ENCODE results near the gene ARAP2.
A peak's percentile ranks its signal among the peaks of the same experiment; 100 is the strongest.

ARAP2 gene, protein sequence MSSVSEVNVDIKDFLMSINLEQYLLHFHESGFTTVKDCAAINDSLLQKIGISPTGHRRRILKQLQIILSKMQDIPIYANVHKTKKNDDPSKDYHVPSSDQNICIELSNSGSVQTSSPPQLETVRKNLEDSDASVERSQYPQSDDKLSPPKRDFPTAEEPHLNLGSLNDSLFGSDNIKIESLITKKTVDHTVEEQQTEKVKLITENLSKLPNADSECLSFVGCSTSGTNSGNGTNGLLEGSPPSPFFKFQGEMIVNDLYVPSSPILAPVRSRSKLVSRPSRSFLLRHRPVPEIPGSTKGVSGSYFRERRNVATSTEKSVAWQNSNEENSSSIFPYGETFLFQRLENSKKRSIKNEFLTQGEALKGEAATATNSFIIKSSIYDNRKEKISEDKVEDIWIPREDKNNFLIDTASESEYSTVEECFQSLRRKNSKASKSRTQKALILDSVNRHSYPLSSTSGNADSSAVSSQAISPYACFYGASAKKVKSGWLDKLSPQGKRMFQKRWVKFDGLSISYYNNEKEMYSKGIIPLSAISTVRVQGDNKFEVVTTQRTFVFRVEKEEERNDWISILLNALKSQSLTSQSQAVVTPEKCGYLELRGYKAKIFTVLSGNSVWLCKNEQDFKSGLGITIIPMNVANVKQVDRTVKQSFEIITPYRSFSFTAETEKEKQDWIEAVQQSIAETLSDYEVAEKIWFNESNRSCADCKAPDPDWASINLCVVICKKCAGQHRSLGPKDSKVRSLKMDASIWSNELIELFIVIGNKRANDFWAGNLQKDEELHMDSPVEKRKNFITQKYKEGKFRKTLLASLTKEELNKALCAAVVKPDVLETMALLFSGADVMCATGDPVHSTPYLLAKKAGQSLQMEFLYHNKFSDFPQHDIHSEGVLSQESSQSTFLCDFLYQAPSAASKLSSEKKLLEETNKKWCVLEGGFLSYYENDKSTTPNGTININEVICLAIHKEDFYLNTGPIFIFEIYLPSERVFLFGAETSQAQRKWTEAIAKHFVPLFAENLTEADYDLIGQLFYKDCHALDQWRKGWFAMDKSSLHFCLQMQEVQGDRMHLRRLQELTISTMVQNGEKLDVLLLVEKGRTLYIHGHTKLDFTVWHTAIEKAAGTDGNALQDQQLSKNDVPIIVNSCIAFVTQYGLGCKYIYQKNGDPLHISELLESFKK (N-terminal part only)

DNA sequence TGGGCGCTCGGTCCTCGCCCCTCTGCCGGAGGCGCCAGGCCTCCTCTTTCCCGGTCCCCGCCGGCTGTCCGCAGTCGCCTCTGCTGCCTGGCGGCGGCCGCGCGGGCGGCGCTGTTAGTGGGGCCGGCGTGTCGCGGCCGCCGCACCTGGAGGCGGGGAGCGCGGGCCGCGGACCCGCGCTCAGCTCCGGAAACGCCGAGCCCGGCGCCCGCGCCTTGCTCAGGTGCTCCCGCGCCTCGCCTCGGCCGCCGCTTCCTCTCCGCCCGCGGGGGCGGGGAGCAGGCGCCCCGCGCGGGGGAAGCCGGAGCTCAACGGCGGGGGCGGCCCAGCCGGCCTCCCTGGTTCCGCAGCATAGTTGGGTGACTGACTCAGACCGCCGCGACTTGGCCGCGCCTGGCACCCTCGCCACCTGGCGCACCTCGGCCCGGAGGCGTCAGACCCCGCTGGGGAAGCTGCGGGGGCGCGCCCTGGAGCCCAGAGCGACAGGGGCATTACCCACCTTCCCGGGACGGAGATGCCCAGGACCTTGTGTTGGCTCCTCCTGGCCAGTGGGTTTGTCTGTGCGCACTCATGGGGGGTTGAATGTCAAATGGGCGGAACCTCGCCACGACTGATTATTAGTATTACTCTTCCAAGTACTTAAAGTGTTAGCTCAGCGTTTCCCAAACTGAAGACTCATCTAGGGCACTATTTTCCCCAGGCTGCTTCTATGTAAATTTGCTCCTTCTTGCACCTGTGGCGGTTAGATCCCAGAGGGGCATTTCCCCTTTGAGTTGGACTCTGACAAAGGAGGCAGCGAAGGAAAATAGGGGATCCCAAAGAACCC, at the start of gene ARAP2:
TSS of gene ARAP2 (minus strand) at position 258 of the 826 bp plus-strand sequence. CDS start 15,028 bp downstream, outside the sequence.
- DNase-seq (ENCODE audit: low spot score), result peak; percentile 83

DNA sequence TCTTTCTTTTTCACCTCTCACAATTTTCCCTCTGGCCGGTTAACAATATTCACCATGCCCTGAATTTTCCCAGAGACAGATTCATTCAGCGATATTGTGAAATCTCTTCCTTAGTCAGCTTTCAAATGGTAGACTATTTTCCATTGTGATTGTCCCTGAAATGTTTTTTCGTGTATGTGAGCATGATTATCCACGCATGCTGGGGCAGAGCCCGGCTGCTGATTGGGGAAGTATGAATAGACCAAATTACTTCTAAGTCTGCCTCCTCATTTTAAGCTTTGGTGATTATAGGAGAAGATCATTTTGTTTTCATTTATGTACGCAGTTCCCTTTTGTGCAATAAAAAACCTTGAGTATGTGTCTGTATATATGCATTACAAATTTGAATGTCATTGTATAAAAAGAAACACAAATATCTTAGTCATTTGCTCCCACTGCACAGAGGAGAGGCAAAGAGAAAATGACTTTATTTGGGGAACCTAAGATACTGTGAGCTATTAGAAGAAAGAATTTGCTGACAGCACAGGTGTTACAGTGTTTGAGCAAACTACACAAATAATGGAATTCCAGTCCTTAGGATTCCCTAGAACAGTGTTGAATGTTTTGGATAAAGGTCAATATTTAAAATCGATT, 48.4 kb upstream of the ARAP2 start:
- DNase-seq (ENCODE audit: low spot score), result no peak

DNA sequence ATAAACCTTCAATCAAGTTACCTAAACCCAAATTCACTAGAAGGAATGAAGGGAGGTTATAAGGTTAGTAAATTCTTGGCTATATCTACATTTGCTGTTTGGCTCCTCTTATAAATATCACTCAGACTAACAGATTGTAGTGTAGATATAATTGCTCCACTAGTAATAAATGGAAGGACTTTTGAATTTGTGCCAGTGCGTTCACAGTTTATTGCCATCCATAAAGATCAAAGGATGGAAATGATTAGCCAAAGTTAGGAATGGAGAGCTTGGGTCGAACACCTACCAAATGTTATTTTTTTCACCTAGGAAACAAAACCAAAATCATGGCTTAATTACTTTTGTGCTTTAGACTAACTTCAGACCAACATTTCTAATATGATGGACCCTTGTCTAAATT, 46.3 kb upstream of the ARAP2 start:
- no peak for DNase-seq (ENCODE audit: low spot score)

DNA sequence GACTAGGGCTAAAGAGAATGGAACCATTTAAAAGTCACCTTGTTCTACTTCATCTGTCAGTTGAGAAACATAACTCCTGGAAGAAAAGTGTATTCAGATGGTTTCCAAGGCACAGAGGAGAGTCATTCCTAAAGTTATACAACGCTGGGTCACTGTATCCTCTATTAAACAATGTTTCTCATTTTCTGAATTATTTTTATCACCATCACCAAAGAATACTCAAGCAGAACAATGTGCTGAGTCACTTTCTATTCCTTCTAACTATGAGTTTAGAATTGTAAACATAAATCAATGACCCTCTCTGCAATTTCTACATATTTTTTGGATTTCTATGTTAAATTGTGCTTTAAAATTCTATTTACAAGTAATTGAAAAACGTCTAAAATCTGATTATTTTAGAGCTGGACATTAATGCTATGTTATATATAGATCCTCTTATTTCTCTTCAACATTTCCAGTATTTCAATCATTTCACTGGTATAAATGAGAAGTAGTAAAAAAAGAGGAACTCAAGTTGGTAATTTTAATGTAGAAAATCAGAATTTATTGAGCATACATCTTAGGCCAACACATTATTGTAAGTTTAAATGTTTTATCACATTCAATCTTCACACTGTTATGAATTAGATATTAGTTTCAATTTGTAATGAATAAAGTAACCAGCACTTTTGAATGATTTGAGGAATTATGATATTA, 44.6 kb upstream of the ARAP2 start:
- DNase-seq (ENCODE audit: low spot score), result no peak

DNA sequence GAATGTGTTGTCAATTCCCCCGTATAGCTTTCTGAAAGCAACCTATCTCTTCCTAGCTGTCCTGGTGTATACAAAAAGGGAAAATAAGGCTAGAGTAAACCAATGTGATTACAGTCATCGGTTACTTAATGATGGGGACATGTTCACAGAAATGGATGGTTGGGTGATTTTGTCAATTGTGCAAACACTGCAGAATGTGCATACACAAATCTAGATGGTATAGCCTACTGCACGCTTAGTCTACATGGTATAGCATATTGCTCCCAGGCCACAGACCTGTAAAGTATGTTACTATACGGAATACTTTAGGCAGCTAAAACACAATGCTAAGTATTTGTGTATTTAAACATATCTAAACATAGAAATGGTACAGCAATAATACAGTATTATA, 42.2 kb upstream of the ARAP2 start:
- no peak for DNase-seq (ENCODE audit: low spot score)

DNA sequence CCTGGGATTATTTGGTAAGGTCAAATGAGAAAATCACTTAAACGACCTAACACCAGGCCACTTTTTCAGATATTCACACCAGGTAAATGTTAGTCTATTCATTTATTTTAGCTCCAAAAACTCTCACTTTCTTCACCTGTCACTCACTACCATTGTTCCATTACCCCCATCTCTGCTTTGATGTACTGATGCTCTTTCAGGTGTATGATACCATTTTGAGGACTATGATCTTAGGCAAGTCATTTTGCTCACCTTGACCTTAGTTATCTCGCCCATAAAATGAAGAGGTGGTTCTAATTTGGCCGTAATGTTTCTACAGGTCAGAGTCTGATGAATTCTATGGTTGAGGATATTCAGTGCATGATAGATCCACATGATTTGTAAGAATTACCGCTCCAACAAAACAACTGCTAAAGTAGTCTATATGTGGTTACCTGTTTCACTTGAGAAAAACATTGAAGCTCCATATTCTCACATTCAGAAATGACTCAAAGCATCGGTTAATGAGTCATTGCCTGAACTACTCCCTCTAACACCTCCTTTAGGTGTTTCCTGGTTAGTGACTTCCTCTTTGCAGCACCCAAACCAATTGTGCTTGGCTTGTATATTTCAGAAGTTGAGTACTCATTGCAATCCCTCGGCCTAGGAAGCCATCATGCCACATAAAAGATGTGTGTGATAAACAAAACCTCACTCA, 41.6 kb upstream of the ARAP2 start:
- DNase-seq (ENCODE audit: low spot score), result no peak

DNA sequence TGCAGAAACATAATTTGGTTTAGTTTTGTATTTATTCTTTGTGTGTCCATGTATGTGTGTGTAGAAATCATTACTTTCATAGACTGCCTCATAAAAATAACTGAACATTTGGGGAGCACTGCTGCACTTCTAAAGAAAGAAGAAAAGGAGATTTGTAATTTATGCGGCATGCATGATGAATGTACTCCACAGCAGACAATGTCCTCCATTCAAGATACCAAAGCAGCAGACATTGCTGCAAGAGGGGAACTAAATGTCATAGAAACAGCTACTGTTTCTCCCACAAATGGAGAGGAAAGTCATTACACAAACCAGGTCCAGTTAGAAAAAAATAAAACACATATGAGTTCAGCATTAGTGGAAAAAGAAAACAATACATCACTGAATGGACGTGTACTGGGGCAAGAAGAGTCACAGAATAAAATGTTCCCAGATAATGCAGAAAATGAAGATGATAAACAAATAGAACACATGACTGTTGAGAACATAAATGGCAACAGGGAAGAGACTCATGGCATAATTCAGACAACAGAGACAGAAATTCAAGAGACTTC, 39.7 kb upstream of the ARAP2 start:
- DNase-seq (ENCODE audit: low spot score), result no peak

DNA sequence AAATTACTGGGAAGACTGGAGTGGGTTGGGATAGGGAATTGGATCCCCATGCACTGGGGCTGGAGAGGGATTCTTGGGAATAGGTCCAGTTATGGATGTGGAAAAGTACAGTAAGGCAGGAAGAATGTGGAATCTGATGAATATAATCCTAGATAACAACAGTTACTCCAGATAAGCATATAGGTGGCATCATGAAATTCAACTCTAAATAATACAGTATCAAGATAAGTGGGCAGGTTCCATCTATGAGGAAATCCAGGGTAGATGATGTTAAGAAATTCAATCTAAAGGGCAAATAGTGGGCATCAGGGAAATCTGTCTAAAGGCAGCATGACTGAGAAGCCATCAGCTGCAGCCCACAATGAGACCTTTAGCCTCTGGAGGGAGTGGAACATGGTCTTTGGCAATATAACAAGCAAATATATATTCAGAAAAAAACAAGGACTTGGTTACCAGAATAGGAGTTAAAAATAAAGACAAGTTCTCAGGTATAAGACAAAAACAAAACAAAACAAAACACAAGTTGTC, 38.3 kb upstream of the ARAP2 start:
- no peak for DNase-seq (ENCODE audit: low spot score)

DNA sequence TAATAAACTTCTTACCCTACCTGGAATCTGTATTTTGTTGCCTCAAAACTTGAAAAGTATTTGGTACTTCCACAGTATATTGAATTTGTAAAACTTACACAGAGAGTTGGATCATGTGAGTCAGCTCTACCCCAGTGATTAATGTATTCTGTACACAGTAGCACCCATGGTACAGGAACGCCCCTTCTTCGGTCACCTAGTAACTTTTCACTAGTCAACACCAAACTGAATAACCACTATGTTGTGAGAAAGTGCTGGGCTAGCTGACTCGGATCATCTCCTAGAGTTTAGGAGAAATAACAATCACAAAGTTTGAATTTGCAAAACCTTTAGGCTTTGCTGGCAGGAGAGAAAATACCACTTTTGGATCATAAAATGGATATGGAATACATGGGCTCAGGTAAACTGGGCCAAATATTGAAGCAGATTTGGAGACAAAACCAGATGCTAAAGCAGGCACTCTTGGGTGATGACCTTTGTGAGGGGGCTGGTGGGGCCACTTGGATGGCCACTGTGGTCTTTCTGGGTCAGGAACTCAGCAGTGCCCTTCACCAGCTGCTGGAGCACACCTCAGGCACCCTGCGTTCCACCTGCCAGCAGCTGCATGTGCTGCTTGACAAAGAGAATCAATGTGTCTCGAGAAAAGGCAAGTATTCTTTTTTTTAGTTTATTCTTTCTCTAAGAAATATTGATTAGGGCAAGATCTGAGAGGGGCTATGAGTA, 37.2 kb upstream of the ARAP2 start, which contains the start of gene DTHD1:
TSS of gene DTHD1 (plus strand) at position 233 of the 723 bp plus-strand sequence. CDS start at position 376, 143 bp downstream.
- DNase-seq (ENCODE audit: low spot score), result no peak

DNA sequence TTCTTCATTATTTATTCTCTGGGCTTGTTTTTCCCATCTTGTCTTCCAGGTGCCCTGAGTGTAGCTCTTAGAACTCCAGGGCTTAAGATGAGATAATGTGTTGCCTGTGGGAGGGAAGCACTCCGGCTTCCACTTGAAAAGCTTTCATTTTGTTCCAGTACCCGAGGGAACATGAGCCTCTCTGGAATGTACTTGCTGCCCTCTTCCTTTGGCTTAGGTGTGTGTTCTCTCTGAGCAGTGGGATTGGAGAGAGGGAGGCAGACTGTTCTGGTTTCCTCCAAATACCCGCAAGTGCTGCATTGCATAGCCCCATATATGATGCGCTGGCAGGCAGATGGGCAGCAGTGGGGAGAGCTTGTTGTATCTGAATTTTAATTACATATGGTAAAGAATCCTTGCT, 36.2 kb upstream of the ARAP2 start:
- DNase-seq (ENCODE audit: low spot score), result no peak

DNA sequence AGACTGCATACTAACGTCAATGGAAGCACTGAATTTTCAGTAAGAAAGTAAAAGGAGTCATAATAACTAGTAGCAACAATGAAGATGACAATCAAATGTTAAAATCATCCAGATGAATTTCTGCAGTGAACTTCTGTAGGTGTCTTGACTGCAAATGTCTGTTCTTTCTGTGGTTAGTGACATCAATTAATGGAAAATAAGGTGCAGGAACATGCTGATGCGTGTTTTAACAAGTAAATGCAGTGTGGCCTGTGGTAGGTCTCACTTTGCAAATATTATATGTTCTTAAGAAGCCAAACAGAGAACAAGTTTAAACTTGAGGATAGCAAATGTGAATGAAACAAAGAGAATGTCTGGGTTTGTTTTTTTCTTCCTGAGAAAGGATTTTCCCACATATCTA, 34.5 kb upstream of the ARAP2 start:
- DNase-seq (ENCODE audit: low spot score), result no peak

DNA sequence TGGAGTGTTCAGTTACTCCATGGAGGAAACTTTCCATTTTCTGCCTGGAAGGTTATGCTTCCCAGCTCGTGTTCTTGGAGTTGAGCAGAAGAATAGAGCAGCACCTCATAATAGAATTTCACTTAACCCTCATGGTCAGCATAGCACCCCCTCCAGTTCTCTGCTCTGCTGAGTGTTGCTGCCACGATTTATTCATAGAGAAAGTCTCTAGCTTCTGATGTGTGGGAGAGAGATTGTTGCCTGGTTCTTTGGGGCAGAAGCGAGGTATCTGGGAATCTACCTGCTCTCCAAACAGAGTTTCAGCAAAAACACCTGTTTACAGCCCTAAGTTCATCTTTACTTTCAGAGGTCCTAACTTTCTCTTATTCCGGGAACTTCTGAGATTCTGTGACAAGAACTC, 33.2 kb upstream of the ARAP2 start:
- no peak for DNase-seq (ENCODE audit: low spot score)

DNA sequence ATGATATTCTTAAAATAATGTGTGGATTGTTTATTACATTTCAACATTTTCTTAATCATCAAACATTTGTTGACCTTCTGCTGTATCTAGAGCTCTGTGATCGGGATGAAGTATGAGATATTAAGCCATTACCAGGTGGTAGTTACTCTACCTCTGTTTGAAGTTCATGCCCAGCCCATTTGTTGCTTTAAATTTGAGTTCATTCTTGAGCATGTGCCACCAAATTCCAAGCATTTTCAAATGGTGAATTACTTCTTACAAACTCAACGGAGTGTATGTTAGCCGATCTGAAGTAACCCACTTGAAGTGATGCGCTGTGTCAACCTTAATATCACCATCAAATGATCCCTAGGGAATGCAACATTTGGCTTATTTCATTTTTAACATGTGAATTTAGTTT, 29.8 kb upstream of the ARAP2 start:
- no peak for DNase-seq (ENCODE audit: low spot score)

DNA sequence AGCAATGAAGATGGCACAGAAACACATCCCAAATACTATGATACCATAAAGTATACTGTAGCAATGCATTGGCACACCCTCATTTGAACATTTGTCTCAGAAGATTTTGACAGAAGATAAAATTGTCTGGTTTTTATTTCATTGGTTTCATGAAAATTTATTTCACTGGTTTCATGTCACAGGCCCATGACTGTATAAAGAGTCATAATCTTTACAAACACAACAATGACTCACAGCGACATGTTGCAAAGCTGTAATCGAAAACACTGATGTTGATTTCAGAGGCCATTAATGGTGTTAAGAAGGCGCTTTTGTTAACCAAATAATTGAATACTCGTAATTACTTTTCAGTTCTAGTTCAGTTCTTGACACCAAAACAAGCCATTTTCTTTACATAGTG, 29.0 kb upstream of the ARAP2 start:
- no peak for DNase-seq (ENCODE audit: low spot score)

DNA sequence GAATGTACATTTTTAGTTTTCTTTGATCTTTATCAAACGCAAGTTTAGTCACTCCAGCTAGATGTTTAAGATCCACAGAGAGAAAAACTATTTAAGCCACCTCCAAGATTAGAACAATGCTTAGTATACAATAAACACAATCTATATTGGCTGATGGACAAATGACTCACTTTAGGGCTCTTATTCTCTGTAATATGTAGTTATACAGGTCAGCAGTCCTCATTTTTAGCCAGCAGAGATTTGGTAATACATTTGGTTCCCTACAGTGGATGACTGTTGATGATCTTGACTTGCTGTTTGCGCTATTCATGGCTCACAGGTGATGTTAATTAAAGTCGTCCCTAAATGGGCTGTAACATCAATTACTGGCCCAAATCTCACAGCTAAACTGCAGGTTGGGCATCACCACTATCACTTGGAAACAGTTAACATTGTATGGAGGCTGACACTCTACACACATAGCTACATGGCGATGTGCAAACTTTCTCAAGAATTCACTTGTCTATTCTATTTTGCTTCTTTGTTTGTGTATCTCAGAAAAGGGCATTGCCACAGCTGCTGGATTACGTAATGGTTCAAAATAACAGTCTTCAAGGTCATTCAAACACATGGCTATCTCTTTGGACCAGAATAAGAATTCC, 25.3 kb upstream of the ARAP2 start:
- no peak for DNase-seq (ENCODE audit: low spot score)

DNA sequence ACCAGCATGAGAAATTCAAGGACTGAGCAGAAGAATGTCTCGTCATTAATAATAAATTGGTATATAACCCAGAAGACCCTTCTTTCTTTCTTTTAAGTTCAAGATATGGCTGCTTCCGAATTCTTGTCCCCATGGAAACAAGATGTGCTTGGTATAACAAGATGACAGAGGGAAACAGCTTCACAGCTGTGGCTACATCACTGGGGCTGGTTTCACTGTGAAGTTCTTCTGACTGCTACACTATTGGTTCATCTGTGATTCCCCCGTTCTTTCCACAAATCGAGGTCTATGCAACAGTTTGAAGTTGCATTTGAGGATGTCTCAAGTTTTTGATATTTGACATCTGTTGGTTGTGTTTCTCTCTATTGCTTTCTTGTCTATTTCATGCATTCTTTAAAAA, 24.8 kb upstream of the ARAP2 start:
- no peak for DNase-seq (ENCODE audit: low spot score)

DNA sequence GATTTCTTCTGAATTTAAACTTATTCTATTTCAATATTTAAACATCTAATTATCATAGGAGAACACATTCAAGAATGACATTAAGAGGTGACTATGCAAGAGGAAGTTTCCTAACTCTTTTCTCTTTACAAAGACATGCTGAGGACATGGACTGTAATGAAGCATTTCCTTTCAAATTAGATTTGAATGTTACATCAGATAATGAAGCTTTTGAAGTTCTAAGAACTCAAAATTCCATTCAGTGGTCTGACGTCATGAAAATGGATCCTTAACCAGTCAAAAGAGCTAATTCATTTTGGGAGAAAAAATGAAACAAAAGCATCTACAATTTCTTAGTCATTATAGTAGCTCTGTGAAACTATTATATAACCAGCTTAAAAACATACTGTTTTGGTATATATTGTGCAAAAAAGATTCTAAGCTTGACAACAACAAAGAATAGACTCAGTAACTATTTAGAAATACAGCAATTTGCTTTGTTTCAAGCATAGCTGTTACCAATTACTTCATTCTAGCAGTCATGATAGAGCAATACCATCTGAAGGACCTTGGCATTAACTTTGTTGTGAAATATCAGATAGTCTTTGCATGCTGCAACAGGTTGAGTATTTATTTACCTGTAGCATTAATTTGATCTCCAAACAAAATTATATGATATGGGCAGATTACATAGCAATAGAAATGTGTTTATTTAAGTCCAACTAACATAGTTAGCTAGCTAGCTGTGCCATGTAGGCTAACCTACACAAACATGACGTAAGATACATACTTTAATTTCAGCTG, 23.4 kb upstream of the ARAP2 start:
- DNase-seq (ENCODE audit: low spot score), result no peak
